Skeletal muscle tissue (tissue), 4 donors: Measurements from ENCODE around the gene DOCK8. TPM values are rescaled to one million over a fixed set of nuclear protein-coding genes. Genes with fewer than 3 reads are reported as not detected.

Experiments used
- H3K27ac ChIP-seq: one replicate; pipeline ENCODE4 v1.7.0; 2013; ENCODE audit warnings: mild to moderate bottlenecking, low read depth, low read length, inconsistent platforms
- H3K27me3 ChIP-seq, 3 donors: one replicate each; pipeline ENCODE4 v1.7.0; 2013; ENCODE audit warnings: low read length in 3 of 3; ENCODE audit not compliant: control insufficient read depth in 3 of 3, insufficient read depth in 3 of 3
- H3K36me3 ChIP-seq, 3 donors: one replicate each; pipeline ENCODE4 v1.7.0; 2013; ENCODE audit warnings: low read length in 3 of 3; ENCODE audit not compliant: control insufficient read depth in 3 of 3, insufficient read depth in 3 of 3
- H3K4me1 ChIP-seq, 3 donors: one replicate each; pipeline ENCODE4 v1.7.0; 2013; ENCODE audit warnings: low read length in 3 of 3, mild to moderate bottlenecking in 3 of 3; ENCODE audit not compliant: control insufficient read depth in 3 of 3, insufficient read depth in 3 of 3
- H3K4me3 ChIP-seq, 3 donors: one replicate each; pipeline ENCODE4 v1.7.0; 2013; ENCODE audit warnings: low read length in 3 of 3
- H3K9ac ChIP-seq, 3 donors: one replicate each; pipeline ENCODE4 v1.7.0; 2013; ENCODE audit warnings: low read length in 3 of 3, mild to moderate bottlenecking in 3 of 3, moderate library complexity in 2 of 3, low read depth in 1 of 3
- H3K9me3 ChIP-seq, 3 donors: one replicate each; pipeline ENCODE4 v1.7.0; 2013; ENCODE audit warnings: low read length in 3 of 3; ENCODE audit not compliant: control insufficient read depth in 3 of 3
- total RNA-seq: library from RNA; depleted of rRNA; stranded (reverse); fragments of >200 nt; gene quantifications from one replicate; pipeline ENCODE4 v1.2.3, GENCODE V29; 2014
- donor health status: Osteomylitis.

Gene DOCK8
- total RNA-seq, 1 donor from 2014 or later = 13.0 TPM

DNA sequence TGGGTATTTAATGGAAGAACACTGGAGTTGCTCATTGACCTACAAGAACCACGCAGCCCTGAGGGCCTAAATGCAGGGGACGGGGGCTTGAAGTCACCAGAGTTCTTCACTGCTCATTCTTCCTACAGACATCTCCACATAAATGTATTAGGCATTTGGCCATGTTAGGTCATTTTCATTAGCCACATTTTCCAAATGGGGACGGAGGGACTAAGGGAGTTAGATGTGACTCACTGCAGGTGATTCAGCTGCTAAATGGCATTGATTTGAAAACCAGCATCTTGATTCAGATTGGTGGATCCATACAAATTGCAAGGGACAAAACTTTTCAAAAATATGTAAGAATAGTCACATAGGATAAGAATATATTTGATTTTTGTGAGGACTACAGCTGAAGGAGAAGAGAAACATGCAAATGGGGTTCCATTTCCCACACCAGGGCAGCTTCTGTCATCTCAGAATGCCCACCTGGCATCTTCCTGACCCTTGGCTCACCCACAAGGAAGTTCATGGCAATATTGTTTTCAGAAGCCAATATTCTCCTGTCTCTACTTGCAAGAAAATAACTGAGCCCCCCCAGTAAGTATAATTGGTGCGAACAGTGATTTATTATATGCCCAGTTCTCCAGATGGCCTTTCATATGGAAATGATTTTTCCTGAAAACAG lies 264.8 kb downstream of the DOCK8 start:
- no peak overlapping the region for H3K9ac ChIP-seq
- H3K36me3 ChIP-seq = no peaks in the 10 kb centered on the region
- no peaks in the 10 kb centered on the region for H3K4me1 ChIP-seq
- no peak overlapping the region for H3K27ac ChIP-seq
- H3K9me3 ChIP-seq = no peaks in the 10 kb centered on the region
- no peaks in the 10 kb centered on the region for H3K27me3 ChIP-seq
- H3K4me3 ChIP-seq = no peak overlapping the region

DNA sequence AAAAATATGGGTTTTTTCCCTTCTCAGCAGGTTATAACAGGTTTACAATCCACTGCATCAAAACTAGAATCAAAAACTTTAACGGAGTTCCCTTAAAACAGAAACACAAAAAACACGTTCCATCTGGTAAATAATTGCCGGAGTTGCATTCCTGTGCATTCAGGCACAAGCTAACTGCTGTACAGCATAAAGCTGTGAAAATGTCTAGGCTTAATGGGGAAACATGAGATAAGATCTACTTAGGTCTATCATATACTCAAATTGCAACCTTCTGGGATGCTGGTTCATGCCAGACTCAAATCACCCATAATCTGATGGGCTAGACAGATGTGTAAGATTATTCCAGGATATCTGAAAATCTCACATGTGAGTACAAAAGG lies 265.3 kb downstream of the DOCK8 start:
- Histone ChIP-seq H3K36me3 (no peaks in the 10 kb centered on the region), H3K27me3 (no peaks in the 10 kb centered on the region), H3K4me1 (no peaks in the 10 kb centered on the region), H3K4me3 (no peak overlapping the region), H3K9me3 (no peaks in the 10 kb centered on the region), H3K9ac (no peak overlapping the region), H3K27ac (no peak overlapping the region)

DNA sequence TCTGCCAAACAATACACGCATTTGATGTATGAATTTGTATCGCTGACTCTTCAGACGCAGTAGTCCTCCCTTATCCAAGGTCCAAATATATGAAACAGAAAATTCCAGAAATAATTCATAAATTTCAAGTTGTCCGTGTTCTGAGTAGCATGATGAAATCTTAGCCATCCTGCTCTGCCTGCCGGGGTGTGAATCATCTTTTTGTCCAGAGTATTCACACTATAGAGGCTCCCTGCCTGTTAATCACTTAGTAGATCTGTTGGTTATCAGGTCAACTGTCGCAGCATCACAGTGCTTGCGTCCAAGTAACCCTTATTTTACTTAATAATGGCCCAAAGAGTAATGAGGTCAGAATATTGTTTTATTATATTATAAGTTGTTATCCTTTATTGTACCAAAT lies 268.1 kb downstream of the DOCK8 start:
- Histone ChIP-seq H3K27me3 (no peaks in the 10 kb centered on the region), H3K4me1 (no peaks in the 10 kb centered on the region), H3K9ac (no peak overlapping the region), H3K27ac (no peak overlapping the region), H3K9me3 (no peaks in the 10 kb centered on the region), H3K4me3 (no peak overlapping the region), H3K36me3 (no peaks in the 10 kb centered on the region)

DNA sequence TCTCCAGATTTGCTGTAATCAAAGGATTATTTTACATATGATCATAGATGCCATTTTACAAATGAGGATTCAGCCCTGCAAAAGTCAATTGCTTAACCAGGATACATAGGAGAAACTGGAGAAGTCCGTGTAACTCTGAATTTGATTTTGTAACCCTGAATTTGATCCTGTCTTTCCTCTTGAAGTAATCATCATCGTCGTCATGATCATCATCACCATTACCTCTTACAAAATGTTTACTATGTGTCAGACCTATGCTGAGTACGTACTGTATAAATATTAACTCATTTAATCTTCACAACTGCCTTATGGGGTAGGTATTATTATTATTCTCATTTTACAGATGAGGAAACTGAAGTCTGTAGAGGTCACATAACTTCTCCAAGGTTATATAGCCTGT lies 271.5 kb downstream of the DOCK8 start:
- Histone ChIP-seq H3K27ac (no peak overlapping the region), H3K4me1 (no peaks in the 10 kb centered on the region)

DNA sequence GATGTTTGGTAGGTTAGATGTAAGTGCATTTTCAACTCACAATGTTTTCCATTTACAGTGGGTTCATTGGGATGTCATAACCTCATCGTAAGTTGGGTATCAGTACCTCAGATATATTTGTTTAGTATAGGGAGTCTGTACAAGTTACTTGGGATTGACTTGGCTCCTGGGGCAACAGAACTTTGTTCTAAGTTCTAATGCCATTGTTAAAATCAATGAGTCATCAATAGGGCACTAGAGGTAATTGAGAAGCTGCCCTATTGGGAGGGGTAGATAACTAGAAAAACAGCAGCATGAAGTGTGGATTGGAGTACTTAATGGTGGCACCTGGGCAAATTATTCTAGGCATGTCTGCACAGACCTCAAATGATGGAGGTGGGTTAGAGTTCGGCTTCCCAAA lies 272.8 kb downstream of the DOCK8 start:
- no peak overlapping the region for H3K27ac ChIP-seq
- no peaks in the 10 kb centered on the region for H3K36me3 ChIP-seq
- H3K4me3 ChIP-seq = no peak overlapping the region
- no peaks in the 10 kb centered on the region for H3K4me1 ChIP-seq
- no peak overlapping the region for H3K9ac ChIP-seq
- no peaks in the 10 kb centered on the region for H3K27me3 ChIP-seq
- no peaks in the 10 kb centered on the region for H3K9me3 ChIP-seq

More for the DNA sequence above, 271.5 kb downstream of the DOCK8 start:
- H3K4me3 ChIP-seq = no peak overlapping the region
- H3K36me3 ChIP-seq = no peaks in the 10 kb centered on the region
- H3K9ac ChIP-seq = no peak overlapping the region
- no peaks in the 10 kb centered on the region for H3K9me3 ChIP-seq
- no peaks in the 10 kb centered on the region for H3K27me3 ChIP-seq

DNA sequence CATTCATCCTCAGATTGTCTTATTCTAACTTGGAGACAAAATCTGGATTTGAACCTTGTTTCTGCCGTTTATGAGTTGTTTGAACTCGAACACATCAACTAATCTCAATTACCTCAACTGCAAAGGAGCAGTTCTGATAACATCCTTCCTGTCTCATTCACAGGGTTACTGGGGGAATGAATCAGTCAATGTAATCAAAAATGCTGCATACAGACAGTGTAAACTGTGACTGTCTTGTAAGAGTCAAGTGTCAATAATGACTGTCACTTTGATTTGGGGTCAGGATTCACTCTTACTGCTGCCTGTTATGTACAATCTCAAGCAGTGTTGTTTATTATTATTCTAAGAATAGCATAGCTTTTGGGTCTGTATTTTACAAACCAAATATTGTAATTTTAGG lies 273.8 kb downstream of the DOCK8 start:
- Histone ChIP-seq H3K27me3 (no peaks in the 10 kb centered on the region), H3K9ac (no peak overlapping the region), H3K4me3 (no peak overlapping the region), H3K36me3 (no peaks in the 10 kb centered on the region), H3K9me3 (no peaks in the 10 kb centered on the region), H3K4me1 (no peaks in the 10 kb centered on the region), H3K27ac (no peak overlapping the region)

DNA sequence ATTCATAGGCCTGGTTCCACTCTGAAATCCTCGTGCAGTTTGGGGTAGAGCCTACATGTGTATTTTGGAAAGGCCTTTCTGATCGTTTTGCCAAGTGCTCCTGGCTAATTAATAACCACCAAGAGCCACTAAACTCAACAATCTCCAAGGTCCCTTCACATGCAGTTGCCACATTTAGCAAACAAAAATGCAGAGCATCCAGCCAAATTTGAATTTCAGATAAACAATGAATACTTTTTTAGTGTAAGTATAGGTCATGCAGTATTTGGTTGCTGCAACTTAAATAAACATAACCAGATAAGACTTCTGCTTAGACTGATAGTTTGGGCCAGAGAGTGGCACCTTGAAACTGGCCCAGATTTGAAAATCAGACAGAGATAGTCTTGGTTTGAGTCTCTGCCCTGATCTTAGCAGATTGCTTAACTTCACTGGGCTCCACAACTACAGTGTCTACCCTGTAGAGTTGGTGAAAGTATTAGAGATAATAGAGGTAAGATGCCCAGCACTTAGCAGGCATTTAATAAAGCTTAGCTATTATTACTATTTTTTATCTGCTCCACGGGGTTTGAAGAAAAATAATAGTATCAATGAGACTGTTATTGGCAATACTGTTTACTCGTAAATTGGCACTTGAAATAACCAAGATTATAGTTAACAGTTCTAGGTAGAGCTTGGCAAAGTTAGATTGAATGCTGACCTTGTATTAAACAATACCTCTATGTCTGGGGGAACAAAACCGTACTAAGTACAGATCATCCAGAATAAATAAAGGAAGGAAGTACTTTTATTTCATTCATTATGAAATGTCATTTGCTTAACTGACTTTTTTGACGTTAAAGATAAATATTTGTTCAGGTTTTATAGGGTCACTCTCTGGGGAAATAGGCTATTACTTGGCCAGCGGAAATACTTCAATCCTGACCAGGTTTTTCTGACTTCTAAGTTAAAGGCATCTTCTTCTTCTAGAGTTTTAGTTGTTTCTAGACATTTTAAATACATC lies 274.8 kb downstream of the DOCK8 start:
- Histone ChIP-seq H3K27me3 (no peaks in the 10 kb centered on the region), H3K27ac (no peak overlapping the region), H3K4me3 (no peak overlapping the region), H3K36me3 (no peaks in the 10 kb centered on the region), H3K9ac (no peak overlapping the region), H3K9me3 (no peaks in the 10 kb centered on the region), H3K4me1 (no peaks in the 10 kb centered on the region)

DNA sequence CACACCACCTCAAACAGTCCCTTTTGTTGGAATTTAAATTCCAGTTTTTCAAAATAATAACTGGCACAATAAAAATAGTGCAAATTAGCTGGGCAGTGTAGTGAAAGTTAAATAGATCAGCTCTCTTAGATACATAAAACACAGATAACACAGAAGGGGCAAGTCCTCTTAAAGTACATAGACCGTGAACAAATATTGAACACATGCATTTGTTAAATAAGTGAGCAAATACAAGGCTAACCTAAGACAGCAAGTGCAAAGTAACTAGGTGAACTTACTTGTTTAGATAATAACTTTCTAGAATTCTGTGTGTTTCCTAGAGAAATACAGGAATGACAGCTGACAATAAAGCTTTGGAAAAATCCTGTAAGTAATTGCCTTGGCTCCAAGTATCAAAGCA lies 280.1 kb downstream of the DOCK8 start:
- no peak overlapping the region for H3K9ac ChIP-seq
- no peaks in the 10 kb centered on the region for H3K36me3 ChIP-seq
- no peak overlapping the region for H3K27ac ChIP-seq
- no peaks in the 10 kb centered on the region for H3K4me1 ChIP-seq
- no peak overlapping the region for H3K4me3 ChIP-seq
- H3K9me3 ChIP-seq = no peaks in the 10 kb centered on the region
- H3K27me3 ChIP-seq = no peaks in the 10 kb centered on the region

DNA sequence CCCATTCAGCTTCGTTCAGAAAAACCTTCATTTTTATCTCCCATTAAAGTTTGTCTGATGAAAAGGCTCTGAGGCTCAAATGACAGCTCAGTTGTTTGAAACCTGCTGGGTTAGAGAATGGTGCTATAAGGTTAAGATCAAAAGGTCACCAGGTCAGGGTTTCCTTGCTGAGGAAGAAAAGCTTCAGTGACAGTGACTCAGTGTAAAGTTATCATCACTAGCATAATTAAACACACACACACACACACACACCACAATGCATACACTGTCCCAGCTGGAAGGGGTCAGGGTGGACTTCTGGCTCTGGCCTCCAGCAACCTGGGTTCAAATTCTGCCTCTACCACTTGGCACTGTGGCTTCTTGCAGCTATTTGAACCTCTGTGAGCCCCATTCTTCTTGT lies 281.1 kb downstream of the DOCK8 start:
- H3K4me3 ChIP-seq = no peak overlapping the region
- H3K9ac ChIP-seq = no peak overlapping the region
- no peaks in the 10 kb centered on the region for H3K27me3 ChIP-seq
- H3K4me1 ChIP-seq = no peaks in the 10 kb centered on the region
- no peaks in the 10 kb centered on the region for H3K9me3 ChIP-seq
- no peaks in the 10 kb centered on the region for H3K36me3 ChIP-seq
- H3K27ac ChIP-seq = no peak overlapping the region

DNA sequence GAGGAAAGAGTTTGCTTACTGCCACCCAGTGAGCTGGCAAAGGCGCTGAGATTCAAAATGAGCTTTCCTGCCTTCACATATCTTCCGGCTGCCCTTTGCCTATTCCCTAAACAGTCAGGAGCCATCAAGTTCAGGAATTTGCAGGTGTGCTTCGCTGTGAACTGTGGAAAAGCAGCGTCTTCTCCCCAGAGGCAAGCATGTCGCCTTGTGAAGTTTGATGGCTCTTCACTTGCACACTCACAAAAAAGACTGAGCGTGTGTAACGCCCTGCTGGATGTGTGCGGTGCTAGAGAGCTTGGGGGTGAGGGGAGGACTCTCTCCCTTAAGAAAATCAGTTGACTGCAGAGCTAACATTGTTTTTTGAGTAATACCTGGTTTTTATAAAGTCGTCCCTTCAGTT lies 288.7 kb downstream of the DOCK8 start:
- no peaks in the 10 kb centered on the region for H3K36me3 ChIP-seq

More for the DNA sequence above, 288.7 kb downstream of the DOCK8 start:
- no peaks in the 10 kb centered on the region for H3K9me3 ChIP-seq
- H3K4me1 ChIP-seq = peaks cover 11 to 12% (median 12%) of the 10 kb centered on the region in 3 donors
- no peak overlapping the region for H3K27ac ChIP-seq
- peak overlapping the region in 2 of 3 donors; percentile 81 to 82 for H3K4me3 ChIP-seq
- peaks cover 0 to 6% (median 0%) of the 10 kb centered on the region in 3 donors for H3K27me3 ChIP-seq
- peak overlapping the region in 1 of 3 donors; percentile 79 for H3K9ac ChIP-seq
